Stimulated activated CD4-positive, alpha-beta T cell treated with anti-CD3 and anti-CD28 coated beads, Interleukin-1b, Interleukin-23, amount 100 ng/mL, for 48 hours (primary cell): ENCODE results near the gene SYF2.

ENCODE experiments used
- DNase-seq: peaks from one replicate; pipeline ENCODE4 v3.0.0-alpha.2; 2020

SYF2 gene

GRCh38 chr1:25182629-25183028 lies 49.7 kb downstream of the SYF2 start:
- no peak for DNase-seq

GRCh38 chr1:25180996-25181395 lies 51.3 kb downstream of the SYF2 start:
- no peak for DNase-seq

- no peak for DNase-seq
Measured at GRCh38 chr1:25178917-25179561, 53.3 kb downstream of the SYF2 start.

- DNase-seq: no peak
Measured at GRCh38 chr1:25174730-25175612, 57.3 kb downstream of the SYF2 start.

GRCh38 chr1:25174363-25174729 lies 58.0 kb downstream of the SYF2 start:
- DNase-seq: no peak

GRCh38 chr1:25173809-25174340 lies 58.4 kb downstream of the SYF2 start:
- DNase-seq: no peak
